Measurements from ENCODE around the gene MTERF4. TPM values are rescaled to one million over a fixed set of nuclear protein-coding genes. Genes with fewer than 3 reads are reported as not detected.
A peak's percentile ranks its signal among the peaks of the same experiment; 100 is the strongest.

Gene MTERF4
- total and polyA plus RNA-seq, 2 of the 13 experiments (the other 11 are each of a cell fraction or from before 2014, with no cell fraction given) = 50.5 to 59.8 TPM

GRCh38 chr2:241148891-241149674 is 47.0 kb upstream of the MTERF4 start, which contains the start of gene PASK (continued):
- TF ChIP-seq ZNF580 (CRISPR knock-in tag; IDR thresholded peaks at IDR 0.05; ENCODE audit: borderline replicate concordance, low read depth) (no peak), PCBP1 (IDR thresholded peaks at IDR 0.05; ENCODE audit: borderline replicate concordance, low read depth, low read length) (peak; percentile 63; the same call in 1 of the 2 replicates), KDM6A (CRISPR knock-in tag; IDR thresholded peaks at IDR 0.05; ENCODE audit: low read depth) (no peak), GATAD2A (CRISPR knock-in tag; IDR thresholded peaks at IDR 0.05) (no peak), ZNF326 (CRISPR knock-in tag; IDR thresholded peaks at IDR 0.05; ENCODE audit: borderline replicate concordance) (no peak), TCF7L2 (IDR thresholded peaks at IDR 0.05; ENCODE audit: low read depth, low read length) (no peak), FOXK2 (IDR thresholded peaks at IDR 0.05) (no peak), ZNF441 (CRISPR knock-in tag; IDR thresholded peaks at IDR 0.05; ENCODE audit: borderline replicate concordance) (peak; percentile 32; the same call in 1 of the 2 replicates), KLF6 (CRISPR knock-in tag; IDR thresholded peaks at IDR 0.05) (peak; percentile 58; the same call in 1 of the 2 replicates), SPEN (CRISPR knock-in tag; IDR thresholded peaks at IDR 0.05; ENCODE audit: low read depth) (no peak; the same call in 1 of the 2 replicates), HOXA9 (CRISPR knock-in tag; IDR thresholded peaks at IDR 0.05; ENCODE audit: borderline replicate concordance) (no peak), RXRB (CRISPR knock-in tag; IDR thresholded peaks at IDR 0.05; ENCODE audit: borderline replicate concordance) (no peak), NFIC (IDR thresholded peaks at IDR 0.05; ENCODE audit: low read length) (no peak), MED13 (CRISPR knock-in tag; IDR thresholded peaks at IDR 0.05) (no peak), CENPX (CRISPR knock-in tag; IDR thresholded peaks at IDR 0.05) (no peak), ZNF446 (CRISPR knock-in tag; IDR thresholded peaks at IDR 0.05) (0 out of 2 replicates have a peak, but pooled peaks have one; percentile 84), MYNN (CRISPR knock-in tag; IDR thresholded peaks at IDR 0.05; ENCODE audit: low read depth) (no peak), MNT (IDR thresholded peaks at IDR 0.05) (no peak), RBFOX2 (IDR thresholded peaks at IDR 0.05; ENCODE audit: low read depth, low read length) (peak; percentile 56; the same call in 1 of the 2 replicates), CHD2 (IDR thresholded peaks at IDR 0.05; ENCODE audit: low read depth, low read length) (0 out of 2 replicates have a peak, but pooled peaks have one; percentile 45), DMAP1 (CRISPR knock-in tag; IDR thresholded peaks at IDR 0.05) (no peak; the same call in 1 of the 2 replicates), DPF2 (CRISPR knock-in tag; IDR thresholded peaks at IDR 0.05; ENCODE audit: borderline replicate concordance, low read depth) (no peak), ZNF678 (CRISPR knock-in tag; IDR thresholded peaks at IDR 0.05) (no peak), NR2F2 (IDR thresholded peaks at IDR 0.05; ENCODE audit: borderline replicate concordance, low read depth) (no peak), ZNF557 (CRISPR knock-in tag; IDR thresholded peaks at IDR 0.05) (no peak)
